GM19351 (cell line): Measurements from ENCODE around the gene AUTS2.
"Not testable (repeated sequence)": the region's sequence is repeated elsewhere in the genome, so short reads cannot be mapped to it uniquely, and the experiment has no call there.

Experiments used
- ATAC-seq: cut with Tn5 transposase; IDR thresholded peaks from one replicate; pipeline ENCODE4 v1.9.1; 2021; ENCODE audit warnings: mild to moderate bottlenecking, moderate library complexity; ENCODE audit not compliant: unreplicated experiment

AUTS2 gene

DNA sequence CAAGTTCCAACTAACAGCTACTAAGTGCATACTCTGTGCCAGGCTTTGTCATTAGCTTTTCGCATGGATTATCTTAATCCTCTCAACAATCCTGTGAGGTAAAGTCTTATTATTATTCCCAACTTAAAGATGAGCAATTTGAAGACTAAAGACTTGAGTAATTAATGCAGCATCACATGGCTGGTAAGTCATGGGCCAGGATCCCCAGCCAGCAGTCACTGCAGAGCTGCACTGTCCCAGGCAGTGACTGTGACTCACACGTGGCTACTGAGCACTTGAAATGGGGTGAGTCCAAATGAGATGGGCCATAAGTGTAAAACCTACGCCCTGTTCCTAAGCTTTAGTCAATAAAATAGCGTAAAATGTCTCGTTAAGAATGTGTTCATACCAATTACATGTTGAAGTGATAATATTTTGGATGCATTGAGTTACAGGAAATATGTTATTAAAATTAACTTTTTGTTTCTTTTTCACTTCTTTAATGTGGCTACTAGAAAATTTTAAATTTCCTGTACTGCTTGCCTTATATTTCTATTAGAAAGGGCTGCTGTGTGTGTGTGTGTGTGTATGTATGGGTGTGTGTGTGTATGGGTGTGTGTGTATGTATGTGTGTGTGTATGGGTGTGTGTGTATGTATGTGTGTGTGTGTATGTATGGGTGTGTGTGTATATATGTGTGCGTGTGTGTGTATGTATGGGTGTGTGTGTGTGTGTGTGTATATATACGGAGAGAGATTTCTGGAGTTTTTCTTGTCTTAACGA, 756.3 kb downstream of the AUTS2 start:
- no peak for ATAC-seq

DNA sequence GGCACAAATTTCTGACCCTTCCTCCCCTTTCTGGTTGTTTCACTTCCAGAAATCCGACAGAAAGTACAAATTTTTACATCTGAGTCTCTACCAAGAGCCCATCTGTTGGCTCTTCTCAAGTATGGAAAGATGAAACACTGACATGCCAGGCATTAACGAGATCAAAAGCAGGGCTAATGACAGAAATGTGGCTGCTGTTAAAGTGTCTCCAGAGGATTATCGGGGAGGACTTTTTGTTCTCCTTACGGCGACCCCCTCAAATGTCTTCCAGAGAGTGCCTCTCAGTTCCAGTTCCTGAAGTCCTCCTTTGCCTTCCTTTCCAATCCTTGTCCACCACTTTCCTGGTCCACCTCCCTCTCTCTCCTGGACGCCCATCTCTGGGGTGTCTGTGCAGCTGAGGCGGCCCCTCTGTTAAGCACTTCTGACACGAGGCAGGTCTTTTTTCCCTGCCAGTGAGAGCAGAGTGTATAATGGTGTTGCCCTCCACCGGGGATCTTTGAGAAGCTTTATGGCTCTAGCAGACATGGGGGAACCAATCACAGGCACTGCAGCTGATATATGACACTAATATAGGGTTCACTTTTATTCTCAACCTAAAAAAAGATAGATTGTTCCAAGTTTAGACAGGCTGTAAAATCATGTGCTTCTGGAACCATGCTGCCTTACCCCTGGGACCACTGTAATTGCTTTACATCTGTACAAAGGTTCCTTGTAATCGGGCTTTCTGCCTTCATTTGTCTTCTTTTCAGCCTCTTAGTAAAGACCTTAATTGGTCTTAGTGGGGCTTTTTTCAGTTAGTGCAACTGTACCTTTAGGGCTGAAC, 757.1 kb downstream of the AUTS2 start:
- ATAC-seq: no peak

DNA sequence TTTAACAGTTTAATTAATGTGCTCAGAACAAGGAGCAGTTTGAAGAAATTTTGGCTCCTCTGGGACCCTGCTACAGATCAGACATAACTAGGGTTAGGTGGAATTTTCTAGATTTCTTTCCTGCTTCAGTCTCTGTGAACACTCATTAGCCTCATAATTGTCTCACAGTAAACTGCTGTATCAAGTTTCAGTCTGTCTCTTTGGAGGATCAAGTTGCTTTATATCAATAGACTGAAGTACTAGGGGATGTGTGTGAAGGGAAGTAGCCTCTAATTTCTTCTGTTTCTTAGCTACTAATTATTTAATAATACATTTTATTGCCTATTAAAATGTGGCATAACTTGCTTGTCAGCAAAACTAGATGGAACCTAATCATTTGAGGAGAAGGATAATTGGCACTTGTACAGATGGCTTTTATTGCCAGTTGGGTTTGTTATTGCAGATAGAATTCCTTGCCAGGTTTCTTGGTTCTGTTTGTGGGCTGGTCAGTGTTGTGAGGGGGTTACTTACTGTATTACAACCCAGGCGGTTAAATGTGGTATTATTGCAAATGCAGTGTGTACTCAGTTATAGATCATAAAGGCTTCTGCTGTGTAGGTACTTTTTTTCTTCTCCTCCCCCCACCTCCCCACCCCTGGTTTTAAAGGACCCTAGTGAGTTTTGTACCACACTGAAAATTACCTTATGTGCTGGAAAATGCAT, 758.0 kb downstream of the AUTS2 start:
- ATAC-seq: no peak

DNA sequence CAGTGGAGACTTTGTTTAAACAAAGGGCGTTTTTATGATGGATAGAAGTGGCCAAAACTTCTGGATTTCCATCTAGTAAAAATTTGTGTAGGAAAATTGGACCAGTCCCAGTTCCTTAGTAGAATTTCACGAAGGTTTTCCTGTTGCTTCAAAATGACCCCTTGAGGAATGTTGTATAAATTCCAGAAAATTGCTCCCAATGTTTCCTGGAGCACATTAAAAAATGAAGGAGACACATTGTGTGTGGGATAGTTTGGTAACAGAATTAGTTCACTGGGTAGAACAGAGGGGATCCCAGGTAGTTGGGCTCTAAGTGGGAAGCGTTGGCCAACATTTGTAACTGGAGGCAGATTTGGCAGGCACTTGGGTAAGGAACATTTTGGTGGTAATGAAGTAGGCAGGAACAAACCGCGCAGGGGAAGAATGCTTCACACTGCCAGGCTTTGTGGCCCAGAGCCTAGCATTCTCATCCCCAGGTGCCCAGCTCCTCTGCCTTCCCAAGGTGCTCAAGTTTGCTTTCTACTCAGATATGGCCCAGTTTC, 758.6 kb downstream of the AUTS2 start:
- ATAC-seq: no peak

DNA sequence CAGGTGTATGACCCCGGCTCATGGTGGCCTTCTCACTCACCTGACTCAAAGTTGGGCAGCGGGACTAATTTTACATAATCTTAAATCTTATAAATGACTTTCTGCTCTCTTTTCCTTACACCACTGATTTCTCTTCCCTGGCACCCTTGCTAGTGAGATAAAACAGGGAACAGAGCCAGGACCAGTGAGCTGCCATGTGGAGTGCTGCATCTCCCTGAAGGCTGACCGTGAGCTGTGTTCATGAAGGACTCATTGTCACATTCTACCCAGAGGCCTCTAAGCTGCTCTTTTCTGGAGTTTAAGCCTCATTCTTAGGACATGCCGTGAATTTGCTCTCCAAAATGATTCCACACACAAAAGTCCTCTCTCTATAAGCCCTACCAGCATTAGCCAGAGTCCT, 762.3 kb downstream of the AUTS2 start:
- no peak for ATAC-seq

DNA sequence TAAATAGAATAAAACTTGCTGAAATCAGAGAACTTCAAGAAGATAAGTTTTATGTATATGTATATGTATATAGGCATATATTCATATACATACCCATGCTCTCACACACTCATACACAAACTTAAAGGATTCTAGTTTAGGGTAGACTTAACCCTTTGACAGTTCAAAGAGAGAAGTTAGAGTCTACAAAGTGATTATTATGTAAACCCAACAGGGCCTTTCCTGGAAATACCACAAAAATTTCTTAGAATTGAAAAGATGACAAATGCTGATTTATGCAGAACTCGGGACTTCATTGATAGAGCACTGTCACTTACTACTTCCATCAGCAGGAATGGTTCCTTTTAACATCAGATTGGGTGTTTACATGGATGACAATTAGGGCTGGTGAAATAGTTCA, 763.5 kb downstream of the AUTS2 start:
- ATAC-seq: no peak

DNA sequence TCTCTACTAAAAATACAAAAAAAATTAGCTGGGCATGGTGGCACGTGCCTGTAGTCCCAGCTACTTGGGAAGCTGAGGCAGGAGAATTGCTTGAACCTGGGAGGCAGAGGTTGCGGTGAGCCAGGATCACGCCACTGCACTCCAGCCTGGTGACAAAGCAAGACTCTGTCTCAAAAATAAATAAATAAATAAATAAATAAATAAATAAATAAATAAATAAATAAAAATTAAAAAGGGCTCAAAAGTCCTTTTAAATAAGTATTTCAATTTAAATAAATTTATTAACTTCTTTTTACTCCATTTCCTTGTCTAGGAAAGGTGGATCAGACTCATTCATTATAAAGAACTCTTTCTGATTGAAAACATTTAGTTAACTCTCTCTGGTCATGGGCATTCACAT, 766.1 kb downstream of the AUTS2 start:
- ATAC-seq: not testable (repeated sequence)

DNA sequence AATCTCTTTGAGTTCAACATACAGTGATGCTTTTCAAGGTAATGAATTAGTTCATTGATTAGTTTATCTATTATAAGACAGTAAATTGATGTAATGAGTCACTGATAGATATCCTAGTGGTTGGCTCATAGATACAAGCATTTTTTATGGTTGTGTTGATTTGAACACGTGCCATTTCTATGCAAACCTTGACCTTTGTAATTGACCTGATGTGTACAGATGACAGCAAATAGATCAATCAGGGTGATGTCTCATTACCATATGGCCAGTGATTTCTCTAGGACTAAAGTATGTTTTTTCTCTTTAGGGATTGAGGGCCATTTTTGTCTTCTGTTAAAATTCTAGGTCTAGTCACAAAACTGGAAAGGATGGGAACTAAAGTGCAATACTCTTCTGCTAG, 773.4 kb downstream of the AUTS2 start:
- no peak for ATAC-seq

DNA sequence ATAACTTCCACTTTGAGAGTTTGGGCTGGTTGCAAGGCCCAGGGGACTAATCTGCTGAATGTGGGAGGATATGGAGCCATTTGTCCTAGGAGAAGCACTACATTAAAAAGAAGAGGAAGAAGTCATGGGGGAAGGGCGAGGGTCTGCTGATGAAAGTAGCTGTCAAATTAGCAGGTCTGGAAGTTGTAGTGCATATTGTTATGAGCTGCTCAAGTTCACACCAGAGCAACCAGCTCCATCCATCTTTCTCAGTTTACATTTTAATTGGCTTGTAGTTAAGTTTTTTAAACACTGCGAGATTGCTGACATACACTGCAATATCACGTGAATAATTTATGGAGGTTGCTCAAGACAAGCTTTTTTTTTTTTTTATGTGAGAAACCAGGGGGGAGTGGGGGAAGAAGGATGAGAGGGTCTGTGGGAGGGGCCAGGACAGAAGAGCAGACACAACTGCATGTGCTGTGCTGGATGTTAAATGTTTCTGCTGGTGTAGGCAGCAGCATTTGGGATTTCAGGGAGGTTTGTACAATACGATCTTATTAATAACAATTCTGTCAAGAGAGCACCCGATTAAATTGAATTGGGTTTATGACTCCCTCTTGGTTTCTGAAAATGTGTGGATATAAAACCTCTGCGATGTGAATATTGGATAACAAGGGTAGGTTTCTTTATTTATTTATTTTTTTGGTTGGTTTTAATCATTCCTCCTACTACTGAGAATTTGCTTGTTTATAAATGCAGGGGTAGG, 774.7 kb downstream of the AUTS2 start:
- no peak for ATAC-seq

DNA sequence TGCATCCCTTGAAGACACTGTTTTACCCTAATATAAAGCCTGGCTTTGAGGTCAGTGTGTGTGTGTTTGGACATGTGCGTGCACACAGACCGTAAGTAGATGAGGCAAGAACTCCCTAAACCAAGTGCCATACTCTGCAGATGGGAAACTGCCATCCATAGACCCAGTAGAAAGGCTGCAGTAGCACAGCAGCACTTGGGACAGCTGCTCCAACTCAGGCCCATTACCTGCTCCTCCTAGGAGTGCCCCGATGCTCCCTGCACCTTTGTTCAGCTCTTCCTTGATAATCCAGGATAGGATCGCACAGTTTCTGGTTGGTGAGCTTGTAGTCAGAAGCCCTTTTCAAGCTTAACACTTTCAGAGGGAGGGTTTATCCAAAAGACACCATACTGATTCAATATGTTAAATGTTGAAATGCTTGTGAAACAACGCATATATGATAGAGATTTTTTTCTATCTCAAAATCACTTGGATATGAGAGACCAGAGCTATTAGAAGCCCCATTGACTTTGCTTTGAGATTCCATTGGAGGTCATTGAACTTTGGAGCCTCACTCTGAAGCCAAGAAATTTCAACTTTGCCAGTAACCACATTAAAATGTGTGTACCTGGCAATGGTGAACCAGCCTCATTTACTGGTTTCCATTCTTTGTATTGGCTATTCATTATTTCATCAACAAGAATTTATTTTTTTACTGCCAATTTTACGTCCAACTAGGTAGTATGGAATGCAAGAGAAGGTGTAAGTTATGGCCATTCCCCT, 776.7 kb downstream of the AUTS2 start:
- ATAC-seq: no peak

DNA sequence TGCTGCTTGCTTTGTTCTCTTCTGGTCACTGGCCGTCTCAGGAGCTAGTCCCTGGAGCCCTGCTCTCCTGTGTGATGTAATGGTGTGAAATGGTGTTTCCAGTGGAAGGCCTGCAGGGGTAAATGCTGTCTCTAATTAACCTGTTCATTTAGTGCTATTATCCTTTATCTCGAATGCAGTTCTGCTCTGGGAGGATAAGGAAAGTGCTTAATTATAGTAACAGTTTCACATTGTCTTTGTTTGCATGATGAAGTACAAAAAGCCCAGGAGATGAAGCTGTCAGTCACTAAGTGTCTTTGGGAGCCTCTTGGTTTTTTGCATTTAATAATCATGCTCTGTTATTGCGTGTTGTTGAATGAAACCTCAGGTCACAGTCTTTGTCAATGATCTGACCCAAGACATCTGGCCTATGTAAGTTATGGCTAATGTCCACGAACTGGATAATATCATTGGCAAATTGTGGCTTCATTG, 778.3 kb downstream of the AUTS2 start:
- ATAC-seq: no peak

DNA sequence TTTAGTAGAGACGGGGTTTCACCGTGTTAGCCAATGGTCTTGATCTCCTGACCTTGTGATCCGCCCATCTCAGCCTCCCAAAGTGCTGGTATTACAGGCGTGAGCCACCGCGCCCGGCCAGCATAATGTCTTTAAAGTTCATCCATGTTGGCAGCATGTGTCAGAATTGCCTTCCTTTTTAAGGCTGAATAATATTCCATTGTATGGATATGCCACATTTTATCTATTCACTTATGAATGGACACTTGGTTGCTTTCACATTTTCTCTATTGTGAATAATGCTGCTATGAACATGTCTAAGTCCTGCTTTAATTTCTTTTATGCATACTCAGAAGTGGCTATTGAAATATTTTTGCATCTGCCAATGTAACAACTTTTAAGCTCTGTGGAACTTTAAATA, 779.7 kb downstream of the AUTS2 start:
- ATAC-seq: no peak

DNA sequence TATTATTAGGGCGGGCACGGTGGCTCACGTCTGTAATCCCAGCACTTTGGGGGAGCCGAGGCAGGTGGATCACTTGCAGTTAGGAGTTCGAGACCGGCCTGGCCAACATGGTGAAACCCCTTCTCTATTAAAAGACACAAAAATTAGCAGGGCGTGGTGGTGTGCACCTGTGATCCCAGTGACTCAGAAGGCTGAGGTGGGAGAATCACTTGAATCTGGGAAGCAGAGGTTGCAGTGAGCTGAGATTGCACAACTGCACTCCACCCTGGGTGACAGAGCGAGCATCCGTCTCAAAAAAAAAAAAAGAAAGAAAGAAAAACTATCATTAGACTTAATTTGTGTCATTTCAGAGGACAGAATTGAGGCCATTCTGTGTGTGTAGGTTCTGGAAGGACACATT, 780.9 kb downstream of the AUTS2 start:
- no peak for ATAC-seq

DNA sequence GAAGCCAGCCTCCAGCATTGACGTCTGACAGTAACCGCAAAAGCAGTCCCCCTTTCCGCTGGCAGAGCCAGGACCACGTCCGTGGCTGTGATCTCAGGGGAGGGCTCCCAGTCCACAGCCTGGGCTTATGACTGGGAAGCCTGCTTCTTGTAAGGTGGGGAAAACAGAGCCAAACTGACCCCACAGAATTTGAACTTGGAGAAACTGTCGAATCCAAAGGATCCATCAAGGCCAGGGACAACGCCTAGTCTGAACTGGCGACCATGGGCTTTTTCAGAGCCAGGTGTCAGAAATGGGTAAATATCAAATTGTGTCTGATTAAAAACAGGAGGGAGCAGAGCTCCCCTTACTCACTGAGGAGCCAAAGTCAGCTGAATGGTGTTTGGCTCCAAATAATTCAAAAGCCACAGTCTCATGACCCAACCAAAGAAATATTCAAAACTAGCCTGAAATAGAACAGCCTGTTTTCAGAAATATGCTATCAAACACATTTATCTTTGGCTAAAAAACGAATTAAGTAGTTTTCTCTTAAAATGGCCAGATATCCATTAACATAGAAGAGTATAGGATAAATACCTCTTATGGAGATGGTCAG, 782.2 kb downstream of the AUTS2 start:
- ATAC-seq: no peak

DNA sequence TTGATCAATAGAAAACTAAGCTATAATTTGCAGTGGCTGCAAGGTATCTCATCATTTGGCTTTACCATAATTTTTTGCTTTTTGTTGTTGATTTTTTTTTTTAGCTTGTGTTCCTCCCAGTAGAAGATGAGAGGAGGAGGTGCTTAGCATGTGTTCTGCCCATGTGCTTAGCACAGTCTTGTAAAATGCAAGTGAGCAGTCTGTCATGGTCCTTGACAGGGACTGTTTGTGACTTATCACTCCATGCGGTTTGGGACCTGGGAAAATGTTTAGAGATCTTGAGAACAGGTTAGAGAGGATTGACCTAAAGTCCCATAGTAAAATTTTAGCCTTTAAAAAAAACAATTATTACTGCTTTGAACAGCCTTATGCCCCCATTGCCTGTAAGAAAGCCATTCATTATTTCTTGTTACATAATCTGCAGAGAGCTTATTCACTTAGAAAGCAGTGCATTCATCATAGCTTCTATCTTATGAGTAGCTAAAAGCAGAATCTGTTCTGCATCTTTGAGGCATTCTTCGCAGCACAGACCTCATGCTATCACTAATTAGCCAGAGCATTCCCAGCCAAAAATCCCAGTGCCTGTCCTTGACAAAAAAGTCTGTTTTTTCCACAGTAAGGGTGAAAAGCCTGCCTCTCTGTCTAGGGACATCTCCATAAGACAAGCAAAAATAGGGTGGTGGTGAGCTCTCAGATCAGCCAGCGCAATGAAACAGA, 784.9 kb downstream of the AUTS2 start:
- ATAC-seq: no peak

DNA sequence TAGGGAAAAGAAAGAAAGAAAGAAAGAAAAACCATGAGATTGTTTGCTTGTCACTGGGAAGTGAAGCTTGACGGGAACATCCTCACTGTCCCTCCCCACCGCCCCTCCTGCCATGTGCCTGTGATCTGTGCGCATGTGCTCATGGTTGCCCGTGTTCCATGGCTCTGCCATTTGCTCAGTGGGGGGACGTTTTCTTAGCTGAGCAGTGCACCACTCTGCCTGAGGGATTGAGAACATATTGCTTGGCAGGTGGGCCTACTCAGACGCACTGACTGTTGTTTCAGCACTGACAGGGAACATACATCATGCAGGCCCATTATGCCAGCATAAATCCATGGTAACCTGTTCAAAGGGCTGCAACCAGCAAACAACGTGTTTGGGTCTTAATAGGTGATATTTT, 785.7 kb downstream of the AUTS2 start:
- ATAC-seq: no peak

DNA sequence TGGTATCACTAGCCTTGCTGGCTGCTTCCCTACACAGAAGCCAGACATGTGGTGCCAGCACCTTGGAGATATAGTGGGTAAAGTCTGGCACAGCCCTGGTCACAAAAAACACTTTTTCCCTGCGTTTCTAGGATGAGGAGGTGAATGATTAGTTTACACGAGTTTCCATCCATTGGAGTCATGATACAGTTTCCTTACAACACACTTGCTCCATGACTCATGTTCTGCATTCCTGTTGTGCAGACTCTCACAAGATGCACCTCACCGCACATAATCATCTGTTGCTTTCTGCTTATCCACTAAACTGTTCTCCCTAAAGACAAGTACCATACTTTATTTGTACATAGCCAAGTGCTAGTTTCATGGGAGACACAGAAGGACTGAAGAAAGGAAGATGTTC, 786.6 kb downstream of the AUTS2 start:
- no peak for ATAC-seq

DNA sequence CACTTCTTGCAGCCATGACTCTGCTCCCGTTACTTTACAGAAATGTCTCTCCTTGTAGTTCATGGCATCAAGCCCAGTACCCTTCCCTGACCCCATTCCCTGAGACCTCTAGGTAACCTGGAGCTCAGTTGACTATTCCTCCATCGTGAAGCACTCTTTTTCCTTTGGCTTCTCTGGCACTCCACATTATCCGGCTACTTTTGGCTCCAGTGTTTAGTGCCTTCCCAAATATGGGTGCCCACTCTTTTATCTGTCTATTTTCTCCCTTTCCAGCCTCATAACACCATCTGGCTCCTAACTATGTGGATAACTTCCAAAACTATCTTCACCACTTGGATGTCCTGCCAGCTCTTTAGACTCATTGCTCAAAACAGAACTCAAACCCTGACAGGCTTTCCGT, 788.9 kb downstream of the AUTS2 start:
- no peak for ATAC-seq
